OCI-LY3 (cell line): ENCODE results near the gene DMRT2.

ENCODE experiments used
- H2AFZ ChIP-seq: fragments of 200-600, 300-600 bp; shearing (Covaris generic); 2 replicates; pipeline ENCODE4 v1.6.0; 2014; ENCODE audit warnings: antibody characterized with exemption, low read depth, low read length
- H3K27ac ChIP-seq: fragments of 200-600, 300-600 bp; sonication (generic); 2 replicates; pipeline ENCODE4 v1.5.1; 2014; ENCODE audit warnings: mild to moderate bottlenecking, low read length, moderate library complexity, mixed read lengths
- H3K27me3 ChIP-seq: fragments of 200-600, 300-600 bp; sonication (generic); 2 replicates; pipeline ENCODE4 v1.6.1; 2014; ENCODE audit warnings: low read depth, low read length, mixed read lengths
- H3K36me3 ChIP-seq: fragments of 200-600, 300-600 bp; sonication (generic); replicated peaks from 2 replicates; pipeline ENCODE3; 2014; ENCODE audit warnings: low read depth, low read length, mixed read lengths
- H3K4me1 ChIP-seq: fragments of 300-600, 200-600 bp; sonication (generic); 2 replicates; pipeline ENCODE4 v1.6.1; 2014; ENCODE audit warnings: low read length, mixed read lengths
- H3K4me2 ChIP-seq: fragments of 200-600, 300-600 bp; sonication (generic); 2 replicates; pipeline ENCODE4 v1.6.1; 2014; ENCODE audit warnings: low read length, mixed read lengths
- H3K4me3 ChIP-seq: fragments of 300-600, 200-600 bp; sonication (generic); 2 replicates; pipeline ENCODE4 v1.5.1; 2014; ENCODE audit warnings: antibody characterized with exemption, mild to moderate bottlenecking, low read length, moderate library complexity
- H3K79me2 ChIP-seq: fragments of 300-600, 200-600 bp; shearing (Covaris generic); 2 replicates; pipeline ENCODE4 v1.6.1; 2014; ENCODE audit warnings: mild to moderate bottlenecking, low read length, mixed read lengths
- H3K9ac ChIP-seq: fragments of 300-600, 200-600 bp; shearing (Covaris generic); 2 replicates; pipeline ENCODE4 v1.6.0; 2014; ENCODE audit warnings: mild to moderate bottlenecking, low read length, moderate library complexity
- H3K9me3 ChIP-seq: fragments of 200-600, 300-600 bp; shearing (Covaris generic); 2 replicates; pipeline ENCODE4 v1.6.1; 2014; ENCODE audit warnings: low read length, mixed read lengths; ENCODE audit not compliant: insufficient read depth
- H4K20me1 ChIP-seq: fragments of 200-600, 300-600 bp; sonication (generic); 2 replicates; pipeline ENCODE4 v1.6.1; 2016; ENCODE audit warnings: low read length, mixed read lengths; ENCODE audit not compliant: insufficient read depth
- EZH2phosphoT487 ChIP-seq: fragments of 200-600 bp; shearing (Covaris generic); IDR thresholded peaks from 2 replicates; pipeline ENCODE4 v1.6.1; 2018; ENCODE audit warnings: antibody characterized with exemption, mixed run types, low read depth
- TF ChIP-seq, protein P1 (sequence below): fragments of 200-600, 300-600 bp; sonication (generic); IDR thresholded peaks from 2 replicates; pipeline ENCODE4 v1.5.1; 2014; ENCODE audit warnings: antibody characterized with exemption, low read length, low read depth

Gene DMRT2

DNA sequence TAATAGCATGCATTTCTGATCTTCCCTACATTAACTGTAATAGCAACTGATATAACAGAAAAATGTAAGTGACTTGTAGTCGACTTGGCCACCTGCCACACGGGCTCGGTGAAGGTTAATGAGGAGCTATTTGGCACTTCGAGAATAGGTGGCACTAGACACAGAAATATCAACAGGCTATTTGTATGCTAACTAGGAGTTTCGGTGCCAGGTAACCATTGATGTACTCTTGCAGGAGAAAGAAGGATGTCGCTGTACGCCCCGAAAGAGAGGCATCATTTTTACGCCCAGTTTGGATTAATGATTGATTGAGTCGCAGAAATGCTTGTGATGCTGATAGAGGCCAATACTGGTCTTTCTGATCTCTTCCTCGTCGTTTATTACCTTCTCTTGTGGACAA, 516 bp upstream of the DMRT2 start:
- Histone ChIP-seq H3K4me1 (no peaks in the 10 kb centered on the region), H3K4me2 (no peak overlapping the region), H3K27ac (no peak overlapping the region), H3K79me2 (no peaks in the 10 kb centered on the region), H3K4me3 (no peak overlapping the region), H3K9ac (no peak overlapping the region), H4K20me1 (no peaks in the 10 kb centered on the region), H3K36me3 (no peaks in the 10 kb centered on the region), H3K9me3 (no peaks in the 10 kb centered on the region), H3K27me3 (no peaks in the 10 kb centered on the region), H2AFZ (no peak overlapping the region)
- TF ChIP-seq, protein P1, sequence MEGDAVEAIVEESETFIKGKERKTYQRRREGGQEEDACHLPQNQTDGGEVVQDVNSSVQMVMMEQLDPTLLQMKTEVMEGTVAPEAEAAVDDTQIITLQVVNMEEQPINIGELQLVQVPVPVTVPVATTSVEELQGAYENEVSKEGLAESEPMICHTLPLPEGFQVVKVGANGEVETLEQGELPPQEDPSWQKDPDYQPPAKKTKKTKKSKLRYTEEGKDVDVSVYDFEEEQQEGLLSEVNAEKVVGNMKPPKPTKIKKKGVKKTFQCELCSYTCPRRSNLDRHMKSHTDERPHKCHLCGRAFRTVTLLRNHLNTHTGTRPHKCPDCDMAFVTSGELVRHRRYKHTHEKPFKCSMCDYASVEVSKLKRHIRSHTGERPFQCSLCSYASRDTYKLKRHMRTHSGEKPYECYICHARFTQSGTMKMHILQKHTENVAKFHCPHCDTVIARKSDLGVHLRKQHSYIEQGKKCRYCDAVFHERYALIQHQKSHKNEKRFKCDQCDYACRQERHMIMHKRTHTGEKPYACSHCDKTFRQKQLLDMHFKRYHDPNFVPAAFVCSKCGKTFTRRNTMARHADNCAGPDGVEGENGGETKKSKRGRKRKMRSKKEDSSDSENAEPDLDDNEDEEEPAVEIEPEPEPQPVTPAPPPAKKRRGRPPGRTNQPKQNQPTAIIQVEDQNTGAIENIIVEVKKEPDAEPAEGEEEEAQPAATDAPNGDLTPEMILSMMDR = no peak
- TF ChIP-seq EZH2phosphoT487 = no peak

DNA sequence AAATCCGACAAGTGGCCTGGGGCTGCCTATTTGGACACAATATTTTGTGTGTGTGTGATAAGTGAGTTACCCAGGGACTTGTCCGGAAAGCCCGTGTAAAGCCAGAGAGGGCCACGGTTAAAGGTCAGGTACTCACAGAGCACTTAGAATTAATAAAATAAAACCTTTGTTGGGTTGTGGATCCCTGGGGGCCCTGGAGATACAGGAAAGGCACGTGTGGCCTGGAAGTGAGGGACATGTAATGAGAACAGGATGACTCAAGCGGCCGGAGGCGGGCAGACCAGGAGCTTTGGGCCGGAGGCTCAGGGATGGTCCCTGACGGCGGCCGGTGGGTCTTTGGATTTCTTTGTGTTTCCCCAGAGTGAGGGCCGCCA, 1.0 kb downstream of the DMRT2 start:
- Histone ChIP-seq H2AFZ (no peak overlapping the region), H3K36me3 (no peaks in the 10 kb centered on the region), H3K27me3 (no peaks in the 10 kb centered on the region), H4K20me1 (no peaks in the 10 kb centered on the region), H3K27ac (no peak overlapping the region), H3K4me1 (no peaks in the 10 kb centered on the region), H3K79me2 (no peaks in the 10 kb centered on the region), H3K9ac (no peak overlapping the region), H3K4me3 (no peak overlapping the region), H3K4me2 (no peak overlapping the region), H3K9me3 (no peaks in the 10 kb centered on the region)
- TF ChIP-seq EZH2phosphoT487 = no peak
- TF ChIP-seq, protein P1 = no peak

DNA sequence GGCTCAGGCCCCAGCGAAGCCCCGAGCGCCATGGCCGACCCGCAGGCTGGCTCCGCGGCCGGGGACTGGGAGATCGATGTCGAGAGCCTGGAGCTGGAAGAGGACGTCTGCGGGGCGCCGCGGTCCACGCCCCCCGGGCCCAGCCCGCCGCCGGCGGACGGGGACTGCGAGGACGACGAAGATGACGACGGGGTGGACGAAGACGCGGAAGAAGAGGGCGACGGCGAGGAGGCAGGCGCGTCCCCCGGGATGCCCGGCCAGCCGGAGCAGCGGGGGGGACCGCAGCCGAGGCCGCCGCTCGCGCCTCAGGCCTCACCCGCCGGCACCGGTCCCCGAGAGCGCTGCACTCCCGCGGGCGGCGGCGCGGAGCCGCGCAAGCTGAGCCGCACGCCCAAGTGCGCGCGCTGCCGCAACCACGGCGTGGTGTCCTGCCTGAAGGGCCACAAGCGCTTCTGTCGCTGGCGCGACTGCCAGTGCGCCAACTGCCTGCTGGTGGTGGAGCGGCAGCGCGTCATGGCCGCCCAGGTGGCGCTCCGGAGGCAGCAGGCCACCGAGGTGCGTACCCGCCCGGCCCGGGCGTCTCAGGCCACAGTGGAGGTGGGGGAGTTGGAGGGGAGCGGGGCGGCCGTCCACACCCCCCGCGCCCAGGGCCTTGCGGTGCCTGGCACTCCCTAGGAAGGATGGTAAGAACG, 1.6 kb downstream of the DMRT2 start:
- no peak overlapping the region for H3K4me2 ChIP-seq
- H3K79me2 ChIP-seq = no peaks in the 10 kb centered on the region
- H3K4me3 ChIP-seq = no peak overlapping the region
- H3K4me1 ChIP-seq = no peaks in the 10 kb centered on the region
- no peaks in the 10 kb centered on the region for H3K9me3 ChIP-seq
- H4K20me1 ChIP-seq = no peaks in the 10 kb centered on the region
- H3K9ac ChIP-seq = no peak overlapping the region
- no peak overlapping the region for H3K27ac ChIP-seq
- H3K27me3 ChIP-seq = no peaks in the 10 kb centered on the region
- TF ChIP-seq, protein P1 = no peak
- no peak for TF ChIP-seq EZH2phosphoT487
- H2AFZ ChIP-seq = no peak overlapping the region
- no peaks in the 10 kb centered on the region for H3K36me3 ChIP-seq

DNA sequence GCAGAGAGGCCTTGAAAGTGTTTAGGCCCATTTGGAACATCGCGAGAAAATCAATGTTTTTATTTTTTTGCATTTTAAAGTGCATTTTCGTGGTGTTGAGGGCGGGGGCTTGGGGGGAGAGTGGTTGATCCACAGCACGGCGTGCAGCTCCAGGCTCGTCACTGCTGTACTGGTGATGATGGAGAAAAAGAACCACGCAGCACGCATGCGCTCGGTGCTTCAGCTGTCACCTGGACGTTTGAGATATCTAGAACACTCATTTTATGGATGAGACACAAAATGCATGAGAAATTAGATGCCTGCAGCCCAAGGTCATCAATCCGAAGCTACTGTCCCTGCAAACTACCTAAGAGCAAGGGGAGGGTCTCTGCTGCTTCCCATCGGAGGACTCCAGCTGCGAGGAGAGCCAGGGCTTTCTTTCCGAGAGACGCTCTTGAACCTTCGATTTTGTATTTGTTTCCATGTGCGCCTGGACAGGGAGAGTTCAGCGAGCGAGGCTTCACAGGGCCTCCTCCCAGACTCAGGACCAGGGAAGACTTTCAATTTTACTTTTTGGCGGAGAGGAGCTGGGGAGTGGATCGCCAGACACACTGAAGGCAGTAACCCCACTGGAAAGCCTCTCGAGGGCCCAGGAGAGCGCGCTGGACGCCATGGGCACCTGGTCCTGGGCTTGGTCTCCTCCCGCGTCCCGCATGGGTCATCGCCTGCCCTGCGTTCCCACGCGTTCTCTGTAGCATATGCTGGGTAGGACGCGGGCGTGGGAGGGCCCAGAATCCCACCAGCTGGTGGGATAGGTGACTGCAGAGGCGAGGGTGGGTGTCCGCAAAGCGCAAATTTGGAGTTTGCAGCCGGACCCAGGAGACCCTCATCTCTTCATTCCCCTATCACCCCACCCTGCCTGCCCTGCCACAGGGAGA, 2.5 kb downstream of the DMRT2 start:
- Histone ChIP-seq H3K4me1 (no peaks in the 10 kb centered on the region), H3K4me3 (no peak overlapping the region), H4K20me1 (no peaks in the 10 kb centered on the region), H2AFZ (no peak overlapping the region), H3K27me3 (no peaks in the 10 kb centered on the region), H3K27ac (no peak overlapping the region), H3K79me2 (no peaks in the 10 kb centered on the region), H3K4me2 (no peak overlapping the region), H3K36me3 (no peaks in the 10 kb centered on the region), H3K9ac (no peak overlapping the region), H3K9me3 (no peaks in the 10 kb centered on the region)
- no peak for TF ChIP-seq EZH2phosphoT487
- TF ChIP-seq, protein P1 = no peak
